ENCODE data around the gene FHOD3.
"Not testable (repeated sequence)": the region's sequence is repeated elsewhere in the genome, so short reads cannot be mapped to it uniquely, and the experiment has no call there.

Gene FHOD3

DNA sequence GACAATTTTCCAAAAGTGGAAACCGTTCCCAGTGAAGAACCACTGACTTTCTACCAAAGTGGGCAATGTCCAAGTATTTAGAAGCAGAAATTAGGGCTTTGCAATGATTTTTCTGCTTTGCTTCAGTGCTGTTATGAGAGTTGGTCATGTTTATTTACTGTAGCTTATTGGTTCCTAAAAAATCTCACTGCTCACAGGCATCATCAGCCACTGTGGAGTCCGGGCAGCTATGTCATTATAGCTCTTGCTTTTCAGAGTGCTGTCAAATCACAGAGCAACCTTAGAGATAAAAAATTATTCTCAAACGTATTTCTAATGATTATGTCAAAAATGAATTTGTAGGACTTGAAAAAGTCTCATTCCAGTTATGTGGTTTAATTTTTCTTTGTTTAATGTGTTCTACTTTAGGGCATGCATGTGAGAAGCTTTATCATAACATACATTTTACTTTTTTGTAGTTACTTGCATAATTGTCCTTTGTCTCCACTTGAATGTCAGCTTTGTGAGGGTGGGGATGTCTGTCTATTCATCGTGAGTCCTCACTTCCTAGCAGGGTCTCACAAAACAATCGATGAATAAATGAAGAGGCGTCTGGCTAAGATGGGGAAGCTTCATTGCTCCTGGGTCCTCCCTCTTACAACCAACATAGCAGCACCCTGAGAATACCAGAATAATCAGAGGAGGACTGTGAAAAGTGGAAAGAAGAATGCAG is 413.7 kb downstream of the FHOD3 start:
- H3K4me3 ChIP-seq (ENCODE audit: low read depth, low read length), result no peak overlapping the region
- TF ChIP-seq, protein P1, sequence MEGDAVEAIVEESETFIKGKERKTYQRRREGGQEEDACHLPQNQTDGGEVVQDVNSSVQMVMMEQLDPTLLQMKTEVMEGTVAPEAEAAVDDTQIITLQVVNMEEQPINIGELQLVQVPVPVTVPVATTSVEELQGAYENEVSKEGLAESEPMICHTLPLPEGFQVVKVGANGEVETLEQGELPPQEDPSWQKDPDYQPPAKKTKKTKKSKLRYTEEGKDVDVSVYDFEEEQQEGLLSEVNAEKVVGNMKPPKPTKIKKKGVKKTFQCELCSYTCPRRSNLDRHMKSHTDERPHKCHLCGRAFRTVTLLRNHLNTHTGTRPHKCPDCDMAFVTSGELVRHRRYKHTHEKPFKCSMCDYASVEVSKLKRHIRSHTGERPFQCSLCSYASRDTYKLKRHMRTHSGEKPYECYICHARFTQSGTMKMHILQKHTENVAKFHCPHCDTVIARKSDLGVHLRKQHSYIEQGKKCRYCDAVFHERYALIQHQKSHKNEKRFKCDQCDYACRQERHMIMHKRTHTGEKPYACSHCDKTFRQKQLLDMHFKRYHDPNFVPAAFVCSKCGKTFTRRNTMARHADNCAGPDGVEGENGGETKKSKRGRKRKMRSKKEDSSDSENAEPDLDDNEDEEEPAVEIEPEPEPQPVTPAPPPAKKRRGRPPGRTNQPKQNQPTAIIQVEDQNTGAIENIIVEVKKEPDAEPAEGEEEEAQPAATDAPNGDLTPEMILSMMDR (IDR thresholded peaks at IDR 0.05; ENCODE audit: low read depth, low read length), result no peak

DNA sequence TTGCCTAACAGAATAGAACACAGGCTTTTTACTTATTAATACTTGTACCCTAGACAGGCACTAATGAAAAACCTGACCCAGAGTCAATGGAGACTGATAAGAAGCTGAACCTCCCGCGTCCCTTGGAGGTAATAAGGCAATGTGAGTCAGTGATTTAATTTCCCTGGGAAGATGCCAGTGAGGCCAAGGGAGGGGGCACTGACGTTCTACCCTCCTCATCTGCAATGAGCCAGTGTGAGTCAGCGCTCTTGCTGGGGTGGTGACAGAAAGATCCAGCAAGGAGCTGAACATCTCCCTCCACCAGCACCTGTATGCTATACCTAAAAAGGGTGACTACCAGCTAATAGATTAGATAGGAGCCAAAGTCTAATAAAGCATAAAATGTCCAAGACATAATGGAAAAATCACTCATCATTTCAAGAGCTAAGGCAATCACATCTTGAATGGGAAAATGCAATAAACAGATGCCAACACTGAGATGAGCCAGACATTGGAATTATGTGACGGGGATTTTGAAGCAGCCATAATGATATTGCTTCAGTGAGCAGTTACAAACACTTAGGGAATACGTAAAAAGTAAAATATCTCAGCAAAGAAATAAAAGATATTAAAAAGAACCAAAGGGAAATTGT is 414.4 kb downstream of the FHOD3 start:
- TF ChIP-seq, protein P1 (IDR thresholded peaks at IDR 0.05; ENCODE audit: low read depth, low read length), result no peak
- no peak overlapping the region for H3K4me3 ChIP-seq (ENCODE audit: low read depth, low read length)

DNA sequence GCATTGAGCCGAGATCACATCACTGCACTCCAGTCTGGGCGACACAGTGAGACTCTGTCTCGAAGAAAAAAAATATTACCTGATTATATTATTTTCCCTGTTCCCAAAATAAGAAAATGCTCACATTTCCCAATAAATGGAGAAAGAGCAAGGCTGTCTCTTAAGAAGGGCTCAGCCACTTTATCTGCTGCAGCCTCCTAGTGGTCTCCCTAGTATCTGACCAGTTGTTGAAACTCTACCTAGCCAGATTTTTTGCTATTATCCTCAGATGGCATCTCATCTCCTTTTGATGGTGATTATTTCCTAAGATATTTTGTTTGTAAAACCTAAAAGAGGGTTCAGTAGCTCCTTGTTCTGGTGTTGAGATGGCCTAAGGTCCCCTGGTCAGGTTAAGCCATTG is 417.0 kb downstream of the FHOD3 start:
- no peak overlapping the region for H3K4me3 ChIP-seq (ENCODE audit: low read depth, low read length)
- TF ChIP-seq, protein P1 (IDR thresholded peaks at IDR 0.05; ENCODE audit: low read depth, low read length), result no peak

DNA sequence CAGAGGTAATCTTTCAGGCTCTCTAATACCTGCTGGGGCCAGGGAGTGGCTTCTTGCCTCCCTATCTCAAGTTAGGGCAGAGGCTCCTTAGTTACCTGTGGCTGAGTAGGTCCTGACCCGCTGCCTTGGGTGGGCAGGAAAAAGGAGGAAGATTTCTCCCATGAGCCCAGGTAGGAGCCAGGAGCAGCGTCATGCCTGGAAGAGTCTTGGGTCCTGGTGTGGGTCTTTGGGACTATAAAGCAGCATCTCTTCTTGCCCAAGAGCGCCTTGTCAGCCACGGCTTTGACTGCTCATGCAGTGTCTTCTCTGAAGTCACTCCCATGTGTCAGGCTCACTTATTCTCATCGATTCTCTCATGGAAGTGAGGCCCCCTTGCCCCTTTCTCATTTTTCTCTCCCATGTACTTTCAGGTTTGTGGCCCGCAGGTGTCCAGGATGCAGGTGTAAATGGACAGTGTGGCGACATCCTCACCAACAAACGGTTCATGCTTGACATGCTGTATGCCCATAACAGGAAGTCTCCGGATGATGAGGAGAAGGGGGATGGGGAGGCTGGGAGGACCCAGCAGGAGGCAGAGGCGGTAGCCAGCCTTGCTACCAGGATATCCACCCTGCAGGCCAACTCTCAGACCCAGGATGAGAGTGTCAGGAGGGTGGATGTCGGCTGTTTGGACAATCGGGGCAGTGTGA is 420.1 kb downstream of the FHOD3 start:
- TF ChIP-seq, protein P1 (IDR thresholded peaks at IDR 0.05; ENCODE audit: low read depth, low read length), result no peak
- H3K4me3 ChIP-seq (ENCODE audit: low read depth, low read length), result no peak overlapping the region

DNA sequence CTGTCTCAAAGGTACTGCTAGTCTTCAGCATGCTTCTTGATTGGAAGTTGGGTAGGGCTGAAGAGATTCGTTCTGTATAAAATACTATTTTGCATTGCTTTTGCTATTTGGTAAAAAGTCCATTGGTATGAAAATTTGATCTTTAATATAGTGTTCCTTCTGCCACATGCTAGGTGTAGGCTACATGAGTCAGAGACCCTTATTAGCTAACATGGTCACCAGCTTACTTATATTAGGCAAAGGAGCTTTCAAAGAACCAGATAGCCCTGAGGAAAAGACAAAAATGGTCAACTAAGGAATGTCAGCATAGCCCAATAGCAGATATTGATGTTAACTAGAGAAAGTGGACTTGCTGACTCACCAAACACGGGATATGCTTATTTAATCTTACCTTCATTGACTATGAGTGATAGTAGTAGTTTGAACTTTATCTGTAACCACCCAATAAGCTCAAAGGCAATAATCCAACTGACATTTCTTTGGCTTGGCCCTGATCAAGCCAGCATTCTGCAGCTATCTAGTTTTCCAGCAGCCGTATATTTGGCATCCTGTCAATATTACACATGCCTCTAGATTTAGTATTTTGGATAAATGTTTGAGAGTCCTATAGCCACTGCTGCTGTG is 421.3 kb downstream of the FHOD3 start:
- TF ChIP-seq, protein P1 (IDR thresholded peaks at IDR 0.05; ENCODE audit: low read depth, low read length), result no peak
- H3K4me3 ChIP-seq (ENCODE audit: low read depth, low read length), result no peak overlapping the region

DNA sequence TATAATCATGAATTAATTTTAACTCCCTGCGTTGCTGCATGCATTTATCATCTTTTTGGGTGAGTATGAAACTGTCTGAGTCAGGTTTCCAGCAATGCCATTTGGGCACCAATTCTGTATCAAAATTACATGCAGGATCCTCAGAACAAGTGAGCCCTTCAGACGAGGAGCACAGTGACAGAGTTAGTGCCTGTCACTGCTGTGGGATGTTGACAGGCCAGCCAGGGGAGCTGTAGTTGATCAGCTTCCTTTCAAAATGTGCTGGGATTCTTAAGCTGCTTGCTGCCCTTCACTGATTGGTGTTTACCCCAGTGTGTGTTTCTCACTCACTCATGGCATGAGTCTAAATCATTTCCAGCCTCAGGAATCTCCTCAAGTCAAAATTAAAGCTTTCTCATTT is 422.1 kb downstream of the FHOD3 start:
- no peak overlapping the region for H3K4me3 ChIP-seq (ENCODE audit: low read depth, low read length)
- TF ChIP-seq, protein P1 (IDR thresholded peaks at IDR 0.05; ENCODE audit: low read depth, low read length), result no peak

DNA sequence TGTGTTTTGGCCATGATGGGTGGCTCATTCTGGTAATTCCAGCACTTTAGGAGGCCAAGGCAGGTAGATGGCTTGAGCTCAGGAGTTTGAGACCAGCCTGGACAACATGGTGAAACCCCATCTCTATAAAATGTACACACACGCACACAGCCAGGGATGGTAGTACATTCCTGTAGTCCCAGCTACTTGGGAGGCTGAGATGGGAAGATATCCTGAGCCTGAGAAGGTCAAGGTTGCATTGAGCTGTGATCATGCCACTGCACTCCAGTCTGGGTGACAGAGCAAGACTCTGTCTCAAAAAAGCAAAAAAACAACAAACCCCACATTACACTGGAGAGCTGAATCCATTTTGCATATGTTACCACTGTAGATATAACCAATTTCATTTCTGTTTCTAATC is 423.8 kb downstream of the FHOD3 start:
- not testable (repeated sequence) for H3K4me3 ChIP-seq (ENCODE audit: low read depth, low read length)
